Adipocyte (in vitro differentiated cells): ENCODE data around the gene GRK2.
"Not testable (repeated sequence)": the region's sequence is repeated elsewhere in the genome, so short reads cannot be mapped to it uniquely, and the experiment has no call there.

Experiments used
- DNase-seq: peaks from one replicate; pipeline ENCODE4 v3.0.0-alpha.2; 2015; ENCODE audit warnings: low read depth
- H3K27me3 ChIP-seq: replicated peaks from 2 replicates; pipeline ENCODE4 v1.7.0; 2013; ENCODE audit warnings: mild to moderate bottlenecking, low read length, moderate library complexity; ENCODE audit not compliant: control insufficient read depth, insufficient read depth
- H3K36me3 ChIP-seq: 2 replicates; pipeline ENCODE4 v1.7.0; 2013; ENCODE audit warnings: low read length, mild to moderate bottlenecking, moderate library complexity; ENCODE audit not compliant: control insufficient read depth, insufficient read depth, severe bottlenecking
- H3K4me1 ChIP-seq: 2 replicates; pipeline ENCODE4 v1.7.0; 2013; ENCODE audit warnings: mild to moderate bottlenecking, low read length, moderate library complexity; ENCODE audit not compliant: control insufficient read depth, insufficient read depth
- H3K4me3 ChIP-seq: 2 replicates; pipeline ENCODE4 v1.7.0; 2013; ENCODE audit warnings: mild to moderate bottlenecking, low read length, moderate library complexity
- H3K9ac ChIP-seq: 2 replicates; pipeline ENCODE4 v1.7.0; 2013; ENCODE audit warnings: mild to moderate bottlenecking, low read length, moderate library complexity
- H3K9me3 ChIP-seq: 2 replicates; pipeline ENCODE4 v1.7.0; 2013; ENCODE audit warnings: mild to moderate bottlenecking, low read length, moderate library complexity; ENCODE audit not compliant: control insufficient read depth

GRK2 gene

DNA sequence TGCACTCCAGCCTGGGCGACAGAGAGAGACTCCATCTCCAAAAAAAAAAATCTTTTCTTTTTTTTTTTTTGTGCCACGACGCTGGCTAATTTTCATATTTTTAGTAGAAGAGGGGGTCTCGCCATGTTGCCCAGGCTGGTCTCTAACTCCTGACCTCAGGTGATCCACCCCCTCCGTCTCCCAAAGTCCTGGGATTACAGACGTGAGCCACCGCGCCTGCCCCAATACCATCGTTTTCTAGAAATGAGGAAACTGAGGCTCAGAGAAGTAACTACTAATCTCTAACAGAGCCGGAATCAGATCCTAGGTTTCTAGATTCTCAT is 50.6 kb downstream of the GRK2 start:
- H3K4me1 ChIP-seq, result peaks cover 7% of the 10 kb centered on the region
- peak overlapping the region; percentile 98 for H3K4me3 ChIP-seq
- DNase-seq, result no peak
- no peaks in the 10 kb centered on the region for H3K27me3 ChIP-seq
- H3K9ac ChIP-seq, result peak overlapping the region; percentile 89
- no peaks in the 10 kb centered on the region for H3K9me3 ChIP-seq
- H3K36me3 ChIP-seq, result no peaks in the 10 kb centered on the region

DNA sequence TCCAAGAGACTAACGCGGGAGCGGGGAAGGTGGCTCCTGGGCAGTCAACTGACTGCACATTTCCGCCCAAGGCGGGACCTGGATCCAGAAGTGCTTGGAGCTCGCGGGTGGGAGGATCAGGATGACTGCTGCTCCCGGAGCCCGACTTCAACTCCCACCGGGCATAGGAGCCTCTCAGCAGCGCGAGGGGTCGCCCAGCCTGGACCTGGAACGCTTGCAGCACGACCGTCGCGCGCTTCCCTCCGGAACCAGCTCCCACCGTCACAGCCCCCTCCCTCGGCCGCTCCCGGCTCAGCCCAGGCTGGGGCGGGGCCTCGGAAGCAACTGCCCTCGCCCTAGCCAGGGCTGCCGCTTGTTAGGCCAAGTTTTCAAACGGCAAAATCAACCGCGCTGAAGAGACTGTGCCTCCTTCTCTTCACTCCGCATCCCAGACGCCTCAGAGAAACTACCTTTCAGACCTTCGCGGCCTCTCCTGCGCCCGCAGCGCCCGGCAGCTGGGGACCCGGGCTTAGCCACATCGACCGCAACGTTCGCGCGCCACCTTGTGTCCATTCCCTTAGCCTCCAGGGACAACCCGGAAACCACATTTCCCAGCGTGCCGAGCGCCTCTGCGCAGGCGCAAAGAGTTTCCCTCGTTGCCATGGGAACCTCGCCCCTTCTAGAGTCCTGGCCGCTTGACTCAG is 51.1 kb downstream of the GRK2 start:
- Histone ChIP-seq H3K9ac (peak overlapping the region; percentile 89), H3K9me3 (no peaks in the 10 kb centered on the region), H3K36me3 (no peaks in the 10 kb centered on the region), H3K27me3 (no peaks in the 10 kb centered on the region), H3K4me3 (peak overlapping the region; percentile 98), H3K4me1 (peaks cover 7% of the 10 kb centered on the region)
- peak; percentile 99 for DNase-seq

DNA sequence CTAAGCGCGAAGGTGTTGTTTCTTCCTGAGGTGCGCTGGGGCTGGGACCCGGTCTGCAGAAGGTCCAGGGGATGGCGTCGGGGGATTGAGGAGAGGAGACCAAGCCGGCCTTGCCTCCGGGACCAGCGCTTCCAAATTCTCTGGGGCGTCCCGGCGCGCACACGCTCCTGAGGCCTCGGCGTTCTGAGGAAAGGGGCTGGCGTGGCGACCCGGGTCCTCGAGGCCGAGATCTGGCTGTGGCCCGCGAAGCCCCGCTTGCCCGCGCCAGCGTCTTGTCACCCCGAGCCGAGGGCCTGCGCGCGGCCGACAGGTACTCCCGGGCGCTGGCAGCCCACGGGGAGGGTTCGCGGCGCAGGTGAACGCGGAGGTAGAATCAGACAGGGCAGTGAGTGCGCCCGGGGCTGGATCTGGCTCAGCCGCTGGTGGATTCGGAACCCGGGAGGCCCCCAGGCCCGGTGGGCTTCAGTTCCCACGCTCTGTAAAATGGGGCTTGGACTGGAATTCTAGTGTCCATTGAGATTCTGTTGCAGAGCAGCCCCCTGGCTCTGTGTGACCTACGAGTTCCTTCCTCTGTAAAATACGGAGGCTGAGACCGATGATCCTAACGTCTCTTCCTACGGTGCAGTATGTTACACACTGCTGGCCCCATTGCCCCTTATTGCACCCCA is 51.7 kb downstream of the GRK2 start:
- H3K9me3 ChIP-seq, result no peaks in the 10 kb centered on the region
- H3K9ac ChIP-seq, result peak overlapping the region; percentile 89
- peak; percentile 2 for DNase-seq
- H3K27me3 ChIP-seq, result no peaks in the 10 kb centered on the region
- peaks cover 7% of the 10 kb centered on the region for H3K4me1 ChIP-seq
- H3K36me3 ChIP-seq, result no peaks in the 10 kb centered on the region
- peak overlapping the region; percentile 98 for H3K4me3 ChIP-seq

DNA sequence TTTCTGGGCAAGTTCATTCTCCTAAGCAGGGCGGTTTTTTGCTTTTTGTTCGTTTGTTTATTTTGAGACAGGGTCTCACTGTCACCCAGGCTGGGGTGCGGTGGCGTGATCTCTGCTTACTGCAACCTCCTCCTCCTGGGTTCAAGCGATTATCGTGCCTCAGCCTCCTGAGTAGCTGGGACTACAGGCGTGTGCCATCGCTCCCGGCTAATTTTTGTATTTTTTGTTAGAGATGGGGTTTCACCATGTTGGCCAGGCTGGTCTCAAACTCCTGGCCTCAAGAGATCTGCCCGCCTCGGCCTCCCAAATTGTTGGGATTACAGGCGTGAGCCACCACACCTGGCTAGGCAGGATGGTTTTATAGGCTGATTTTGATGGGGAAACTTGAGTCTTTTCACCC is 52.6 kb downstream of the GRK2 start:
- not testable (repeated sequence) for H3K4me1 ChIP-seq, DNase-seq, H3K36me3 ChIP-seq, H3K27me3 ChIP-seq, H3K9me3 ChIP-seq
- Histone ChIP-seq H3K9ac (peak overlapping the region; percentile 89), H3K4me3 (peak overlapping the region; percentile 98)

DNA sequence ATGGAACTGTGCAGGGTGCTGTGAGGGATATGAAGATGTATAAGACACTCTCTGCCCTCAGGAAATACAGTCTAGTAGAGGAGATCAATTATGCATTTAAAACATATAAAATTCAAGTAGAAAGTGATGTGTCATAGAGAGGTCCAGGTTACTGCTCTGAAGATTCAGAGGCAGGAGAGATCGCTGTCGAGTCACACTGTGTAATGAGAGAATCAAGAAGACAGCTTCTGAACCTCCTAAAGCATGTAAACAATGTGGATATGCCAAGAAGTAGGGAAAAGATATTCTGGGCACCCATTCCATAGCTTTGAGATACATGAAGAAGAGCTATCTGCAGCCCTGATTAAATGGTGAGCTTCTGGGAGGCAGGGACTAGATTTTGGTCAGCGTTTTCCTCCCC is 53.7 kb downstream of the GRK2 start:
- peak; percentile 11 for DNase-seq
- Histone ChIP-seq H3K27me3 (no peaks in the 10 kb centered on the region), H3K36me3 (no peaks in the 10 kb centered on the region), H3K4me3 (no peak overlapping the region), H3K9ac (no peak overlapping the region), H3K9me3 (no peaks in the 10 kb centered on the region), H3K4me1 (peaks cover 7% of the 10 kb centered on the region)

DNA sequence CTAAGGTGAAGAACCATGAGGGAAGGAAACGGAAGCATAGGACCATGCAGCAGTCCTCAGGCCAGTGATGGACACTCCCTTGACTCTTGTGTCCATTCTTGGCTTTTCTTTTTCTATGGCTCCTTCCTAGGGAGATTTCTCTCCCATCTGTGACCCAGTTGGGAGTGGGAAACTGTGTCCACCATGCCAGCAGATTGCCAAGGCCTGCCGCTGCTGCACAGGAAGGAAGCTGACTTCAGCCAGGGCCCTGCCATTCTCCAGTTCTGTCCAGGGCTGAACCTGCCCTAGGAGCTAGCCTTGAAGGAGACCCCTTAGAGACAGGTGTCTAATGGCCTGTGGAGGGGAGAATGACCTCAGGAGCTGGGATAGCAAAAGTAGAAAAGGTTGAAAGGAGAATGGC is 54.4 kb downstream of the GRK2 start:
- Histone ChIP-seq H3K9me3 (no peaks in the 10 kb centered on the region), H3K9ac (no peak overlapping the region), H3K36me3 (no peaks in the 10 kb centered on the region), H3K4me1 (peaks cover 7% of the 10 kb centered on the region), H3K4me3 (no peak overlapping the region), H3K27me3 (no peaks in the 10 kb centered on the region)
- no peak for DNase-seq

DNA sequence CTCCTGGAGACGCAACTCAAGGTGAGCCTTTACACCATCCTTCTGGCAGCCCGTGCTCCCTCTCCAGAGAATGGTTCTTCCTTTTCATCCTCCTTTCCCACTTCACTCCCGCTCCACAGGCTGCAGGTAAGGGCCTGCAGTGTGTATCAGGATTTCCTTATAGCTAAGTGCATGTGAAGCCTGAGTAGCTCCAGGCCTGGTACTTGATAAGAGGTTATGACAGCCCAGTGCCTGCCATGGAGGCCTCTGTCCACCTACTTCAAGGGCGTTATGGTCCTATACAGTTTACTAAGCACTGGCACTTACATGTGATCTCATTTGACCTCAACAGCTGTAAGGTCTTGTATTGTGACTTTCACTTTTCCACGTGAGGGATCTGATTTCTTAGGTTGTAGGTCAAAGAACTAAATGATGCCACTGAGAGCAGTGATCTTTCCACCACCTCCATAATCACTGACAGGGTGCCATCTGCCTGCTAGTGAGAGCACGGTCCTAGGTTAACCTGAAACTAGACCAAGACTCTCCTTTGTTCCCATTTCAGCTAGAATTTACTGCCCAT is 55.1 kb downstream of the GRK2 start:
- no peak overlapping the region for H3K9ac ChIP-seq
- DNase-seq, result no peak
- no peaks in the 10 kb centered on the region for H3K27me3 ChIP-seq
- H3K4me3 ChIP-seq, result no peak overlapping the region
- H3K9me3 ChIP-seq, result no peaks in the 10 kb centered on the region
- H3K4me1 ChIP-seq, result peaks cover 7% of the 10 kb centered on the region
- peaks cover 2% of the 10 kb centered on the region for H3K36me3 ChIP-seq

DNA sequence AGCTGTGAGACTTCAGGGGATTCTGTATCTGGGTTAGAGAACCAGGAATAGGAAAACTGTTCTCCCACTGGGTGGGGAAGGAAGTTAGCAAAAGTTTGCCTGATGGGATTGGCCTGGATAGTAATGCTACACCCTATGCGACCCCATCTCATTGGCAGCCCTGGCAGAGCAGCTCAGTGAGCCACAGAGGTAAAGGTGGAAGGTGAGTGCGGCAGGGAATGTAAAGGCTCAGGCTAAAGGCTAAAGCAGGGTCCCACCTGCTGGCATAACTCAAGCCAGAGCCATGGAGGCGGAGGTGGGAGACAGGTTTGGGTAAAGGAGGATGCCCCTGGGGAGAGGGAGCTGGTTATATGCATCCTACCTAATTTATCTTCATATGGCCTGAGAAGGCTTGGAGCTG is 55.8 kb downstream of the GRK2 start:
- H3K9ac ChIP-seq, result no peak overlapping the region
- no peak for DNase-seq
- H3K4me3 ChIP-seq, result no peak overlapping the region
- peaks cover 7% of the 10 kb centered on the region for H3K4me1 ChIP-seq
- no peaks in the 10 kb centered on the region for H3K9me3 ChIP-seq
- H3K36me3 ChIP-seq, result peaks cover 2% of the 10 kb centered on the region
- H3K27me3 ChIP-seq, result no peaks in the 10 kb centered on the region

DNA sequence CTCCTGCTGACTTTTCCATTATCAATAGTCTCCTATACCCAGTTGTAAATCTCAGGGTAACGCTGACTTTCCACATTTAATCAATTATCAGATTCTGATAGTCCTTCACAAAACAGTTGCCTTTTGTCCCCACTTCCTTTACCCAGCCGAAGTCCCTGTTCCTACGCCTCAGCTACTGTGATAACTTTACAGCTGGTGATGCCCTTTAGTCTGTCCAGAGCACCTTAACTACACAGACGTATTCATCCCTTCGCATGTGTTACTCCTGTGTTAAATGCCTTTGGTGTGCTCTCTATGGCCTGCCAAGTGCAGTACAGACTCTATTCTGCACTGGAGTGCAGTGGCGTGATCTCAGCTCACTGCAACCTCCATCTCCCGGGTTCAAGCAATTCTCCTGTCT is 57.3 kb downstream of the GRK2 start:
- H3K4me3 ChIP-seq, result no peak overlapping the region
- no peaks in the 10 kb centered on the region for H3K27me3 ChIP-seq
- H3K9ac ChIP-seq, result no peak overlapping the region
- H3K36me3 ChIP-seq, result peaks cover 2% of the 10 kb centered on the region
- no peaks in the 10 kb centered on the region for H3K9me3 ChIP-seq
- peaks cover 2% of the 10 kb centered on the region for H3K4me1 ChIP-seq
- no peak for DNase-seq

DNA sequence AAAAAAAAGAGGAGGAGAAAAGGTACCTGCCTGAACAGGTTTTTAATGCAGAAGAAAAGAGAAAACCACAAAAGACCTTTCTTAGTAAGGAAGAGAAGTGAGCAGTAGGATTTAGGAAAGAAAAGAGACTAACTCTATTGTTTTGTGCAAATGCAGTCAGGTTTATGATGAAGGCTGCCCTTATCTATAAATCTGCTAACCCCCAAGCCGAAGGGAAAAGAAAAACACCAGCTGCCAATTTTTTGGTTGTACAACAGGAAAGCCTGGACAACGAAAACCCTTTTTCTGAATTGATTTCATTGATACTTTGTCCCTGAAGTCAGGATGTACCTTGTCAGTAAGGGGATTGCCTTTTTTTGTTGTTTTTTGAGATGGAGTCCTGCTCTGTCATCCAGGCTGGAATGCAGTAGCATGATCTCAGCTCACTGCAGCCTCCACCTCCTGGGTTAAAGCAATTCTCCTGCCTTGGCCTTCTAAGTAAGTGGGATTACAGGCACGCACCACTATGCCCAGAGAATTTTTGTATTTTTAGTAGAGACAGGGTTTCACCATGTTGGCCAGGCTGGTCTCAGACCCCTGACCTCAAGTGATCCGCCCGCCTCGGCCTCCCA is 65.9 kb downstream of the GRK2 start:
- no peak for DNase-seq
- Histone ChIP-seq H3K36me3 (no peaks in the 10 kb centered on the region), H3K9ac (no peak overlapping the region), H3K9me3 (no peaks in the 10 kb centered on the region), H3K27me3 (no peaks in the 10 kb centered on the region), H3K4me3 (no peak overlapping the region), H3K4me1 (no peaks in the 10 kb centered on the region)
